SW 1271 (cell line): ENCODE data around the gene SLC26A1.

ENCODE experiments used
- DNase-seq, 2 experiments: peaks; one replicate each; lab custom pipeline; 2025; lab: John Stamatoyannopoulos, UW

The SLC26A1 gene

DNA sequence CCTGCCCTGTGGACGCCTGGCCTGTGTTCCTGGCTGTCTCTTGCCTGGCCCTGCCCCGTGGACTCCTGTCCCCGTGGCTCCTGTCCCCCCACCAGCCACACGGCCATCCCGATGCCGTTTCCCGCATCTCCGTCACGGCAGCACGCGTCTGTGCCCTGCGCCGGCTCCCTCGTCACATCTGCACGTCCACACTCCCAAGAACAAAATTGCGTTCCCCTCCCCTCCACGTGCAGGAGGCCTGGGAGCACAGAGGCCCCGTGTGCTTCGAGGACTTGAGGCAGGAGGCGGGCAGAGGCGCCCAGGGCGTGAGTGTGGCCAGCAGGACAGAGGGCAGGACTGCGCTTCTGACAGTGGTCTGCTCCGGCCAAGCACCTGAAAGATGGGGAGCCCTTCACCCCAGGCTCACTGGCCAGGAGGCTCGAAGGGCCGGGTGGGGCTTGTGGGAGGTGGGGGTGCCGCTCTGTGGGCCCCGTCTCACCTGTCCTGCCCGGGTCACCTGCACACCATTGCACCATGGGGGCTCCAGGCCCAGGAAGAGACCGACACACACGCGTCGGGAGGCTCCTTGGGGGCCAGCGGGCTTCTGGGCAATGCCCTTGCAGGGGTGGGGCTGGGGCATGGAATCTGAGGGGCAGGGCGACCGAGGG is 35.5 kb upstream of the SLC26A1 start:
- no peak for DNase-seq

DNA sequence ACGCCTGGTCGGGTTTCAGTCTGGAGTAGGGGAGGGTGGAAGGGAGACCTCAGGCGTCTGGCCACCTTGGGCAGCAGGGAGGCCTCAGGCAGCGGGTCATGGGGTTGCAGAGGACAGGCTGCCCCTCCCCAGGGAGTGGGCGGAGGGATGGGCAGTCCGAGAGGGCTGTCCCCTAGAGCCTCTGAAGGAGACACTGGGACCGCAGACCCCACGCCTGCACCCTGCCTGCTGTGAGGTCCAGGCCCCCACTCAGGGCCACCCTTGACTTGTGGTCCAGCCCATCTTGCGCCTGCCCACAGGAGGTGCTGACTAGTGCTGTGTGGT is 34.7 kb upstream of the SLC26A1 start:
- DNase-seq: no peak

DNA sequence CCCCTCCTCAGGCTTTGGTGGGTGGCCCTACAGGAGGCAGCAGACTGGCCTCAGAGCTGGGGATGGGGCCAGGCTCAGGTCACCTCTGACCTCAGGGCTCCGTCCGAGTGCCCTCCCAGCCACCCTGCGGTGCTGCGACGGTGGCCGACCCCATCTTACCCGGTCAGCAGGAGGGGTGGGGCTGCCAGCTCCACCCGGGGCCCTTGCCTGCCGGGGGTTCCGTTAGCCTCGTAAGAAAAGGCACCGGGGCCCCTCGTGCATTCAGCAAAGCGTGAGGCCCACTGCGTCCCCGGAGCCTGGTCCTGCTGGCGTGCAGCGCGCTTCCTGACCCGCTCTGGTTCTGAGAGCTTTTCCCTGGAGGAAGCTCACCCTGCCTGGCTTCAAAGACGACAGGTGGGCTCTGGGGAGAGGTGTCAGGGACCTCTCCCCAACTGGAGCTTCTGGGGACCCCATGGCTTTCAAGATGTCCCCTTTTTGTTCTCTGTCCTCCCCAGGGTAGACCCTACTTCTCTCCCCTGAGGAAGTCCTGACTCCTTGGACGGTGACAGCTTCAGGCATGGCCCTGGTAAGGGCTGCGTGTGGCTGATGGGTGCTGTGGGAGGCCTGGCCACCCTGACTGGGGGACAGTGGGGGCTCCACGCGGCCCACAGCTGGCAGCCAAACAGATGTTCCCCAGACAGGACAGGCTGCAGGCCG is 34.2 kb upstream of the SLC26A1 start:
- no peak for DNase-seq

DNA sequence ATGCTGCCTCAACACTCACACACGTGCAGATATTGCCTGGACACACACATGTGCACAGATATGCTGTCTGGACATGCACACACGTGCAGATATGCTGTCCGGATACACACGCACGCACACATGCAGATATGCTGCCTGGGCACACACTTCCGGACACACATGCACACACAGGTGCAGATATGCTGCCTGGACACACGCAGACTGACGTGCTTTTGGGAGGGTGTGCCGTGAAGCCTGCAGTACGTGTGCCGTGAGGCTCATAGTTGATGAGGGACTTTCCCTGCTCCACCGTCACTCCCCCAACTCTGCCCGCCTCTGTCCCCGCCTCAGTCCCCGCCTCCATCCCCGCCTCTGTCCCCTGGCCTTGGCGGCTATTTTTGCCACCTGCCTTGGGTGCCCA is 32.9 kb upstream of the SLC26A1 start:
- DNase-seq: no peak

DNA sequence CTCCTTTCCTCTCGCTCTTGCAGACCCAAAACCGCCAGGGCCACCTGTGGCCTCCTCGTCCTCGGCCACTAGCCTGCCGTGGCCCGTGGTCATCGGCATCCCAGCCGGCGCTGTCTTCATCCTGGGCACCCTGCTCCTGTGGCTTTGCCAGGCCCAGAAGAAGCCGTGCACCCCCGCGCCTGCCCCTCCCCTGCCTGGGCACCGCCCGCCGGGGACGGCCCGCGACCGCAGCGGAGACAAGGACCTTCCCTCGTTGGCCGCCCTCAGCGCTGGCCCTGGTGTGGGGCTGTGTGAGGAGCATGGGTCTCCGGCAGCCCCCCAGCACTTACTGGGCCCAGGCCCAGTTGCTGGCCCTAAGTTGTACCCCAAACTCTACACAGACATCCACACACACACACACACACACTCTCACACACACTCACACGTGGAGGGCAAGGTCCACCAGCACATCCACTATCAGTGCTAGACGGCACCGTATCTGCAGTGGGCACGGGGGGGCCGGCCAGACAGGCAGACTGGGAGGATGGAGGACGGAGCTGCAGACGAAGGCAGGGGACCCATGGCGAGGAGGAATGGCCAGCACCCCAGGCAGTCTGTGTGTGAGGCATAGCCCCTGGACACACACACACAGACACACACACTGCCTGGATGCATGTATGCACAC is 31.8 kb upstream of the SLC26A1 start:
- DNase-seq: no peak

DNA sequence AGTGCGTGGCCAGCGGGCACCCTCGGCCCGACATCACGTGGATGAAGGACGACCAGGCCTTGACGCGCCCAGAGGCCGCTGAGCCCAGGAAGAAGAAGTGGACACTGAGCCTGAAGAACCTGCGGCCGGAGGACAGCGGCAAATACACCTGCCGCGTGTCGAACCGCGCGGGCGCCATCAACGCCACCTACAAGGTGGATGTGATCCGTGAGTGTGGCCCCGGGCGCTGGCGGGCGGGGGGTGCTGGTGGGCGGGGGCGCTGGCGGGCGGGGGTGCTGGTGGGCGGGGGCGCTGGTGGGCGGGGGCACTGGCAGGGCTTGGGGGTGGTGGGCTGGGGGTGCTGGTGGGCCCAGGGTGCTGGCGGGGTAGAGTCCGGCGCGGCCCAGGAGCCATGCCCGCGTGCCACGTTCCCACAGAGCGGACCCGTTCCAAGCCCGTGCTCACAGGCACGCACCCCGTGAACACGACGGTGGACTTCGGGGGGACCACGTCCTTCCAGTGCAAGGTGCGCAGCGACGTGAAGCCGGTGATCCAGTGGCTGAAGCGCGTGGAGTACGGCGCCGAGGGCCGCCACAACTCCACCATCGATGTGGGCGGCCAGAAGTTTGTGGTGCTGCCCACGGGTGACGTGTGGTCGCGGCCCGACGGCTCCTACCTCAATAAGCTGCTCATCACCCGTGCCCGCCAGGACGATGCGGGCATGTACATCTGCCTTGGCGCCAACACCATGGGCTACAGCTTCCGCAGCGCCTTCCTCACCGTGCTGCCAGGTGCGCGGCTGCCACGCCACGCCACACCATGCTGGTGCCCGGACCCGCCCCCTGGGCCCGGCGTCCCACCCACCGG is 30.9 kb upstream of the SLC26A1 start:
- DNase-seq: no peak

DNA sequence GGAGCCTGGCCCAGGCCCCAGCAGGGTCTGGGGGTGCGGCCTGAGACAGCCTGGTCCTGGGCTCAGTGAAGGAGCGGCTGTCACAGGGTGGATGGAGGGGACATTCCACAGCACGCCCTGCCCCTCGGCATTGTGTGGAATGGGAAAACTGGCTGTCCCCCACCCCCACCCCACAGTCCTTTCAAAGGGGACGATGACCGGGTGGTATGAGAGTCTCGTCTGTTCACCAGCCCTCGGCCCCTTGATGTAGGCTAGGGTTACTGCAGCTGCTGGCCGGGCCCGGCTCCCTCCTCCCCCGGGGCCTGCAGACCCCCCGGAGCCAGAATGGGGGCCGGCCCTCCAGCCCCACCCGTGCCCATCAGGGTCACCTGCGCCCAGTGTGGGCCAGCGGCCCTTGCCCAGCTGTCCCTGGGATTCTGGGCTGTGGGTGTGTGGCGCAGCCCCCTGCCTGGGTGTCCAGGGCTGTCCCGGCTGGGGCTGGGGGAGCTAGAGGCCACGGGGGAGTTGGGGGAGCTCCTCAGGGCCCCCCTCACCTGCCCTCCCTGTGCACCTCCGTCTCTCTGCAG is 30.0 kb upstream of the SLC26A1 start:
- DNase-seq: no peak

DNA sequence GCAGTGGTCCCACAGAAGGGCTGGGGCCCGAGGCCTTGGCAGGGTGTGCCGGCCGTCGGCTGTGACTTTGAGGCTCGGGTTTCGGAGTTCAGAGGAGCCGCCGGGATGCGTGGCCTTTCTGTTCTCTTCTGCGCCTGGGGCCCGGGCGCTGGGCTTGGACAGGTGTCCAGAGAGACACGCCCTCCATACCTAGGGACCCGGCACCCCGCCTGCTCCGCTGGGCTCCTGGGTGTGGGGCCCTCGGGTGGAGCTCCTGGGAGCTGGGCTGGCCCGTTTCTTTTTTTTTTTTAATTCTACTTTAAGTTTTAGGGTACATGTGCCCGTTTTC is 29.5 kb upstream of the SLC26A1 start:
- no peak for DNase-seq

DNA sequence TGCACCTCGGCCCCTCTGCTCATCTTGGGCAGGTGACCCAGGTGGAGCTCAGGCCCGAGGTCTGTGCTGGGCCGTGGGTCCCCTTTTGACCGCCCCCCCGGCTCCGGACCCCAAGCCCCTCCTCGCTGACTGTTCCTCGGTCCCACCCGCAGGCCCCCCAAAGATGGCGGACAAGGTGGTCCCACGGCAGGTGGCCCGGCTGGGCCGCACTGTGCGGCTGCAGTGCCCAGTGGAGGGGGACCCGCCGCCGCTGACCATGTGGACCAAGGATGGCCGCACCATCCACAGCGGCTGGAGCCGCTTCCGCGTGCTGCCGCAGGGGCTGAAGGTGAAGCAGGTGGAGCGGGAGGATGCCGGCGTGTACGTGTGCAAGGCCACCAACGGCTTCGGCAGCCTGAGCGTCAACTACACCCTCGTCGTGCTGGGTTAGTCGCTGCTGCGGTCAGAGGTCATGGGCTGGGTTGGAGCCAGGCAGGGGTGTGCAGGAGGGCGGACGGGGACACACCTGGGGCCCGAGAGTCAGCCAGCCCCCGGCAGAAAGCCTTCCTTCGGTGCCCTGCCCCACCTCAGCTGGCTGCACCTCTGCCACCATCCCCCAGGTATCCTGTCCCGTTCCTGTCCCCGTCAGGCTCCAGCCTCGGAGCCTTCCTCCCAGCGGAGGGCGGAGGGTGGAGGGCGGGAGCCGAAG is 29.0 kb upstream of the SLC26A1 start:
- no peak for DNase-seq

DNA sequence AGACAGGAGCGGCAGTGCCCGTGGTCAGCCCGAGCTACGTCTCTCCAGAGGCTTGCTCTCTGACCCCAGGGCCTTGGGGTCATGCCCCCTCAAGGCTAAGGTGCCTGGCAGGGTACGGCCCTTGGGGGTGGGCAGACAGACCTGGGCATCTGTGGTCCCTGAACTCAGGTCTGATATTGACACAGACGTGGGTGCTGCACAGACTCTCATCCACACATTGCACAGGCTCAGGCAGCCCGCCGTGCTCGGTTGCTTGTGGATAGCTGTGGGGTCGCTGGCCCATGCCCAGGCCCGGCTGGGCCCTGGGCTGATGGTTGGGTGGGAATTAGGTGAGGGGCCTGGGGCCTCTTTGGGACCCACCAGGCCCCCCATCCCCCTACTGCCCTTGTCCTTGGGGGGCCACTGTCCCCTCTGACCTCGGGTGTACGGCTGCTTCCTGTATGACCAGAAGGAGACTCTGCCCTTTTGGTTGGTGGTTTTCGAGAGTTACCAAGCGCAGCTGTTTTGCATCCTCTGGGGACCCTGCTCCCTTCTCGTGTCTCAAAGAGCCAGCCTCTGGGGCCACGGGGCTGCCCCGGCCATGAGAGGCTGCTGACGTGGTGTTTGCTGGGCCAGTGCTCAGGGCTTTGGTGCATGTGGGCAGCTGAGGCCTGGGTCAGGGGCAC is 28.3 kb upstream of the SLC26A1 start:
- DNase-seq: no peak

DNA sequence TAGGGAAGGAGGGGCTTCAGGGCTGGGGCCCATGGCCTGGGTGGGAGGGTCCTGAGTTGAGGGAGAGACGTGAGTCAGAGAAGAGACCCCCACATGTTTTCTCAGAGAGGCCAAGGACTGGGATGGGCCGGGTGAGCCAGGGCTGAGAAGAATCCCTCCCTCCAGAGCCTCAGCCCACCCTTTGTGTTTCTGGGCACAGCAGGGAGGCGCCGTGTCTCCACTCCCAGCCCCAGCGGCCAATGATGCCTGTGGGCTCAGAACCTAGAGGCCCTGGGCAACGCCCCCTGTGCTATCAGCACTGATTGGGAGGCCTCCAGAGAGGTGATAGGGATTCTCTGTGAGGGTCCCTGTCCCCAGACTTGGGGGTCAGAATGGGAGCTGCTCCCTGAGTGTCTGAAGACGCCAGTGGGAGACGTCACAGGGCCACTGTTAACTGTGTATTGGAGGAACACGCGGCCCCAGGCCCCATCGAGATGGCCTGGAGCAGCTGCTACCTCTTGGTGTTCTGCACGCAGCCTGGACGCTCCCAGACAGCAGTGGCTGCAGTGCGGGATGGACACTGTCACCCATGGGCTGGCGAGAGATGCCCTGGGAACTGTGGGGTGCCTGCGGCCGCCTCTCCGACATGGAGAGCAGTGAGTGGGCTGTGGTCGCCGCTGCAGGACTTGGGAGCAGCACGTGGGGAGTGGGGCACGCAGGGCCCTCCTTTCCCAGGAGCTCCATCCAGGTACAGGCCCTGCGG is 26.7 kb upstream of the SLC26A1 start:
- DNase-seq: no peak

DNA sequence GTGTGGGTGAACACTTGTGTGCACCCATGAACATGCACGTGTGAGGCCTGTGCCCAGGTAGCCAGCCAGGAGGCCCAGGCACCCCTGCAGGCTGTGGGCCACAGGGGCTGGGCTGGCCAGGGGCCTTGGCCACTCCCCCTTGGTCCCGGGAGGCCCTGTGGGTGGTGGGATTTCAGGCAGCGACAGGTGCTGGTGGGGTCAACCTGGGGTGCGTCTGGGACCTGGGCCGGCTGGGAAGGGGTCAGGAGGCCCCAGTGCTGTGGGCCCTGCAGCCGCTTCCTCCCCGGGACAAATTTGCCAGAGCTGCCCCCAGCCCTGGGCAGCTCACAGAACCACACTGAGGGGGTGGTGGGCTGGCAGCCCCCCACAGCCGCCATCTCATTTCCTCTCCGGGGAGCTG is 26.1 kb upstream of the SLC26A1 start:
- DNase-seq: no peak

DNA sequence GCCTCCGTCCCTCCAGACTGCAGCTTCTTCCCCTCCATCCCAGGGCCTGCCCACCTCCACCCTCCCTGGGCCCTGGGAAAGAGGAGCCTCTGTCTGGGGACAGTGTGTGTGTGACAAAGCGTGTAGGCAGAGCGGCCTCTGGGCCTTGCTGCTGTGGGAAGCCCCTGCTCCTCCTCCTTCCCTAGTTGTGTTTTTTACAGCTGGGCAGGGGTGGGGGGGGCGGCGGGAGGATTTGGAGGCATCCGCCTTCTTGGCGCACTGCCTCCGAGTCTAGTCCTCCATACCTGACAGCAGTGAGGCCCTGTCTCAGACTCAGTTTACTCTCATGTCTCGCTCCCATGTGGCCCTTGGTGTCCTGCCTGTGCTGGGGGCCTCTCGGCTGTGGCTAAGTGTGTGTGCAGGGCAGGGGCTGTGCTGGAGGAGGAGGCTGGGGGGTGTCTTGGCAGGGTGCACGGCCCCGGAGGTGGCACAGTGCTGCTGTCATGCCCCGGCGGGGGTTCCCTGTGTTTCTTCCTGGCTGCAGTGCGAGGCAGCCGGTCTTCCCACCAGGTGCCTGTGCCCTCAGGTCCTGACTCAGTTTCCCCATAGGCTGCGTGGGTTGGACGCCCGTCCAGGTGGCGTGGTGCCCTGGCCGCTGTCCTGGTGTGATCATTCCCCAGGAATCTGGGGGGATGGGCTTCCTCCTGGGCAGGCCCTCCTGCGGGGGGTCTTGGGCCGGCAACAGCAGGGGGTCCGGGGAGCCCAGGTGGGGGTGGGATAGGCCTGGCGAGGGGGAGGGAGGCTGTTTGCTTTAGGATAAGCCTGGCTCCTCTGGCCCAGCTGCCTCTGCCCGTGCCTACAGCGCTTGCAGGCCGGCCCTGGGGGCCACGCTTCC is 25.2 kb upstream of the SLC26A1 start:
- DNase-seq: no peak

DNA sequence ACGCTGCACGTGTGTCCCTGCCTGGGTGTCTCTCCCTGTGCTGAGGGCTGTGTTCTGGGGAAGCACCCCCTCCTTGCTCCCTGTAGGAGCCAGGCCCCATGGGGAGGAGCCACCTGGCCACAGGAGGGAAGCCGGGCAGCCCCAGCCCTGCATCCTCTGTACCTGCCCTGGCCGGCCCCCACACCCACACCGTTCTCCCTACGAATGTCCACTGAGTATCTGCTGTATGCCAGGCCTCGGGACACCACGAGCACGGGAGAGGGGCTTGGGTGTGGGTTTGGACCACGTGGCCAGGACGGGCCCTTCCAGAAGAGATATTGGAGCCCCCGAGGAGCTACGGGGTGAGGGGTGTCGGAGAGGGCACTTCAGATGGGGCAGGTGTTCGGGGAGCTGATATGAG is 24.5 kb upstream of the SLC26A1 start:
- no peak for DNase-seq

DNA sequence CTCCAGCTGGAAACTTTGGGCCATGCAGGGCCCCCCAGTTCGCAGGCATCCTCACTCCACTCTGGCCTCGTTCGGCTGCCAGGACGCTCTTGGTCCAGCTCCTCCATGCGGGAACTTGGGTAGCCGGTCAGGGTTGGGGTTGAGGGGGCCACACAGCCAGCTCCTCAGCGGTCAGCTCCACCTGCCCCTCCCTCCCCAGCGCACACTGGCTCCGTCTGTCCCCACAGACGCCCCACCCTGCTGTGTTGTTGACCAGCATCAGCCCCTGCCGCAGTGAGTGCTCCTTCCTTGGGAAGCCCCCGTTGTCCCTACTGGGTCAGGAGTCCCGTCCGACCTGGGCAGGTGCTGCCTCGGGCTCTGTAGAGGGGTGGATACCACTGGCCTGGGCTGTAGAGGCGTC is 24.0 kb upstream of the SLC26A1 start:
- DNase-seq: no peak

DNA sequence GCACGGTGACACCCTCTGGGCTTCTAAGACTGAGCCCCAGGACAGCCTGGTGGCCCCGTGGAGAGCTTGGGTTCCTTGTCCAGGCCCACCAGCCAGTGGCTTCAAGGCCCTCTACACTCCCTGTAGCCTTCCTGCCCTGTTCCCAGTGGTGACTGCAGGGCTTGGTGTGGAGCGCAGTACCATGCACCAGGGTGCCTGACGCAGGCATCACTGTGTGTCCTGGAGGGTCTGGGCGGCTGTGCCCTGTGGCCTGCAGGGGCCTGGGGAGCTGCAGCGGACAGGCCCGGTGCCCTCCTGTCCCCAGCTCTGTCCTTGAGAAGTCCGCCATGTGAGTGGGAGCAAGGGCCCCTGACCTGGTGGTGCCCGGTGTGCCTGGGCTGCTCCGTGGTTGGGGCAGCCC is 22.5 kb upstream of the SLC26A1 start:
- no peak for DNase-seq

DNA sequence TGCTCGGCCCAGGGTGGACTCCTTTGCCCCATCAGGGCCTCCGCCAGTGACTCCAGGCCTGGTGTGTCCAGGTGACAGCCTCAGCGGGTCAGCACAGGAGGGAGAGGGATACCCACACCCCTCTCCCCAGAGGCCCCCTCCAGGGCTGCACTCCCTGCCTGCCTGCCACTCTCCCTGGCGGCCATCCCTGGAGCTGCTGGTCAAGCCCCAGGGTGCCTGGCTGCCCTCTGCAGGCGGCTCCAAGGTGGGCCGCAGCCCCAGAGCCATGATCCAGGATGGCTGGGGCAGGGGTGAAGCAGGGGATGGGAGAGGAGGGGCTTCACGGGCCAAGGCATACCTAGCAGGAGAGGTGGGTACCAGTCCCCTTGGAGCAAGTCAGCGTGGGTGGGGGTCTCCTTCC is 22.0 kb upstream of the SLC26A1 start:
- no peak for DNase-seq

DNA sequence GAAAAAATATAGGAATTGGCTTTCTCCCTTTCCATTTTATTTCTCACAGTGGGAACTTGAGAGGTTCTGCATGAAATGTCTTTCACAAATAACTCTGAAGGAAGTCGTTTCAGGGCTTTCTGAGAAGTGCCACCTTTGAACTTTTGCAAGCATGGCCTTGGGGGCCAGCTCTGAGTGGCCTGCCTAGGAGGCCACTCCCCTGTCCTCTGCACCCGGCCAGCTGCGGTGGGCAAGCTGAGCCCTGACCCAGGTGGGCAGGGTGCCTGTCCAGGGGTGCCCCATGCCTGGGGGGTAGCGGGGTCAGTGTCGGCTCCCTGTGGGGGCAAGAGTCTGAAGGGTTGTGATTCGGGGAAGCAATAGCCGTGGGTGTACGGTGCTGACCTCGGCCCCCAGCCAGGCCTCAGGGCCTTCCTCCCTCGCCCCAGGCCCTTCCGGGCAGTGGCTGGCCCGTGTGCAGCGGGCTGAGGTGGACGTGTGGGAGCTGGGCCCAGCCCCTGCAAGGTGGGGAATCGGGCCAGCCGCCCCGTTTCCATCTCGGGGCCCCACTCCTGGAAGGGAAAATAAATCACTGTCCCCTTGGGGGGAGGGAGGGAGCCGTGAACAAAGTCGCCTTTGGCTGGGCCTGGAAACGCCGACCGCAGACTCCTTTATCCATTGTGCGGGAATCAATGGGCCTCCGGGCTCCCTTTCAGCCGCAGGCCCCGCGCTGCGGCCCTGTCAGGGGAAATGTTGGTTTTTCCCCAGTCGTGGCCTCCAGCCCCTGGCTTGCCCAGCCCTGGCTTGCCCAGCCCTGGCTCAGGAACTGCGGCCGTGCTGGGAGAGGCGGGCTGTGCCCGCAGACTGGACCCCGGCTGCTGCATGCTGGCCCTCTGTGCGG is 21.3 kb upstream of the SLC26A1 start:
- DNase-seq: no peak
